Tibial artery (tissue), 4 donors: ENCODE data around the gene FBXO47.

Experiments used
- DNase-seq, 2 donors: peaks; one replicate each; pipeline ENCODE4 v3.0.0-alpha.2; 2019
- H3K27ac ChIP-seq, 2 donors: fragments of 200-600 bp; sonication (generic) in 1 of 2; 1 replicate in 1 of 2; 2 replicates in 1 of 2; pipeline ENCODE4 v1.5.1; 2018 to 2019; ENCODE audit warnings: mild to moderate bottlenecking in 1 of 2
- H3K27me3 ChIP-seq, 2 donors: fragments of 200-600 bp; sonication (generic) in 1 of 2; one replicate each; pipeline versions ENCODE4 v1.5.1 to v1.6.0; 2016 to 2019
- H3K36me3 ChIP-seq, 3 donors: fragments of 200-600 bp; sonication (generic) in 2 of 3; one replicate each; pipeline ENCODE4 v1.5.1; 2016 to 2019; ENCODE audit warnings: mild to moderate bottlenecking in 2 of 3
- H3K4me1 ChIP-seq, 4 donors: fragments of 200-600 bp; sonication (generic) in 2 of 4; 1 replicate in 3 of 4; 2 replicates in 1 of 4; pipeline ENCODE4 v1.5.1; 2016 to 2019
- H3K4me3 ChIP-seq, 2 donors: fragments of 200-600 bp; sonication (generic) in 1 of 2; 1 replicate in 1 of 2; 2 replicates in 1 of 2; pipeline ENCODE4 v1.5.1; 2018 to 2019; ENCODE audit warnings: mild to moderate bottlenecking in 2 of 2
- H3K9me3 ChIP-seq, 3 donors: fragments of 200-600 bp; sonication (generic) in 1 of 3; one replicate each; pipeline ENCODE4 v1.5.1; 2016 to 2019
- intact Hi-C: fragments of 100-400 bp; cut with DNase I; formaldehyde crosslinking; loops from one replicate; pipeline ENCODE4 v1.15.0; 2023; ENCODE audit warnings: low total_unique reads
- TF ChIP-seq, protein P1 (sequence below), 2 experiments: fragments of 200-600 bp in 1 of 2; fragments of 450-650 bp in 1 of 2; IDR thresholded peaks; one replicate each; pipeline ENCODE4 v1.5.1; 2017 to 2019; ENCODE audit warnings: antibody characterized with exemption in 2 of 2, mild to moderate bottlenecking in 1 of 2, moderate library complexity in 1 of 2

FBXO47 gene

GRCh38 chr17:38897176-38897575 is 70.0 kb downstream of the FBXO47 start:
- TF ChIP-seq, protein P1, sequence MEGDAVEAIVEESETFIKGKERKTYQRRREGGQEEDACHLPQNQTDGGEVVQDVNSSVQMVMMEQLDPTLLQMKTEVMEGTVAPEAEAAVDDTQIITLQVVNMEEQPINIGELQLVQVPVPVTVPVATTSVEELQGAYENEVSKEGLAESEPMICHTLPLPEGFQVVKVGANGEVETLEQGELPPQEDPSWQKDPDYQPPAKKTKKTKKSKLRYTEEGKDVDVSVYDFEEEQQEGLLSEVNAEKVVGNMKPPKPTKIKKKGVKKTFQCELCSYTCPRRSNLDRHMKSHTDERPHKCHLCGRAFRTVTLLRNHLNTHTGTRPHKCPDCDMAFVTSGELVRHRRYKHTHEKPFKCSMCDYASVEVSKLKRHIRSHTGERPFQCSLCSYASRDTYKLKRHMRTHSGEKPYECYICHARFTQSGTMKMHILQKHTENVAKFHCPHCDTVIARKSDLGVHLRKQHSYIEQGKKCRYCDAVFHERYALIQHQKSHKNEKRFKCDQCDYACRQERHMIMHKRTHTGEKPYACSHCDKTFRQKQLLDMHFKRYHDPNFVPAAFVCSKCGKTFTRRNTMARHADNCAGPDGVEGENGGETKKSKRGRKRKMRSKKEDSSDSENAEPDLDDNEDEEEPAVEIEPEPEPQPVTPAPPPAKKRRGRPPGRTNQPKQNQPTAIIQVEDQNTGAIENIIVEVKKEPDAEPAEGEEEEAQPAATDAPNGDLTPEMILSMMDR (IDR thresholded peaks at IDR 0.05) = no peak
- Histone ChIP-seq H3K4me3 (no peak overlapping the region), H3K9me3 (no peaks in the 10 kb centered on the region), H3K27me3 (no peaks in the 10 kb centered on the region), H3K36me3 (peaks cover 18 to 75% (median 32%) of the 10 kb centered on the region in 3 donors), H3K4me1 (peaks cover 0 to 100% (median 74%) of the 10 kb centered on the region in 4 donors), H3K27ac (peak overlapping the region; percentile 55 to 77)
- intact Hi-C loops = no loop called here
- DNase-seq = peak in 1 of 2 donors; percentile 59

GRCh38 chr17:38896346-38896954 is 70.8 kb downstream of the FBXO47 start:
- Histone ChIP-seq H3K9me3 (no peaks in the 10 kb centered on the region), H3K4me3 (no peak overlapping the region), H3K27ac (peak overlapping the region; percentile 55 to 77), H3K4me1 (peaks cover 0 to 100% (median 72%) of the 10 kb centered on the region in 4 donors), H3K27me3 (no peaks in the 10 kb centered on the region), H3K36me3 (peaks cover 25 to 79% (median 39%) of the 10 kb centered on the region in 3 donors)
- TF ChIP-seq, protein P1 (IDR thresholded peaks at IDR 0.05) = no peak
- DNase-seq = no peak
- intact Hi-C loops = no loop called here

- peaks cover 38 to 86% (median 52%) of the 10 kb centered on the region in 3 donors for H3K36me3 ChIP-seq
- no peaks in the 10 kb centered on the region for H3K27me3 ChIP-seq
- H3K4me1 ChIP-seq = peaks cover 0 to 91% (median 59%) of the 10 kb centered on the region in 4 donors
- TF ChIP-seq, protein P1 (IDR thresholded peaks at IDR 0.05) = no peak
- H3K4me3 ChIP-seq = no peak overlapping the region
- peak overlapping the region; percentile 57 to 77 for H3K27ac ChIP-seq
- intact Hi-C loops = no loop called here
- no peaks in the 10 kb centered on the region for H3K9me3 ChIP-seq
- DNase-seq = no peak
Observed at GRCh38 chr17:38894276-38894675, 72.9 kb downstream of the FBXO47 start.

DNA sequence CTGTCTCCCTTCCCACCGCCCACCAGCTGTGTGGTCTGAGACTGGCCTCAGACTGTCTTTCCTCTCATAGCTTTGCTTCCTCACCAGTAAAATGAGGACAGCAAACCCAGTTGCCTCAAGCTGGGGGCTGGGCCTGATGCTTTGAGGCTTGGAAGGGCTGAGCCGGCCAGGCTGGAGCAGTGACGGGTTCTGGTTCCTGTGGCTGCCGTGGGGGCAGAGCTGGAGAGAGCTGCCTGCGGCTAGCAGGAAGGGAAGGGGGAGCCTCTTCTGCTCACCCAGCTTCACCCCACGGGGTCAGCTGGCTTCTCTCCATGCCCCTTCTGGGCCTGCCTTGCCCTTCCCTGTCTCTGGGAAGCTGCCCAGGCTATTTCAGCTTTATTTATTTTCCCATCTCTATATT is 73.6 kb downstream of the FBXO47 start:
- TF ChIP-seq, protein P1 (IDR thresholded peaks at IDR 0.05) = no peak
- H3K4me1 ChIP-seq = peaks cover 0 to 91% (median 54%) of the 10 kb centered on the region in 4 donors
- H3K4me3 ChIP-seq = no peak overlapping the region
- no peaks in the 10 kb centered on the region for H3K27me3 ChIP-seq
- H3K9me3 ChIP-seq = no peaks in the 10 kb centered on the region
- H3K36me3 ChIP-seq = peaks cover 31 to 86% (median 46%) of the 10 kb centered on the region in 3 donors
- intact Hi-C loops = no loop called here
- DNase-seq = no peak
- H3K27ac ChIP-seq = peak overlapping the region; percentile 57 to 77

GRCh38 chr17:38893113-38893512 is 74.1 kb downstream of the FBXO47 start:
- DNase-seq = no peak
- no peaks in the 10 kb centered on the region for H3K27me3 ChIP-seq
- TF ChIP-seq, protein P1 (IDR thresholded peaks at IDR 0.05) = no peak
- intact Hi-C loops = no loop called here
- peak overlapping the region; percentile 57 to 77 for H3K27ac ChIP-seq
- H3K36me3 ChIP-seq = peaks cover 27 to 84% (median 41%) of the 10 kb centered on the region in 3 donors
- H3K4me3 ChIP-seq = no peak overlapping the region
- H3K9me3 ChIP-seq = no peaks in the 10 kb centered on the region
- H3K4me1 ChIP-seq = peaks cover 0 to 91% (median 54%) of the 10 kb centered on the region in 4 donors
